Breast epithelium (tissue), 3 donors: ENCODE results near the gene PNMA5.

Experiments used
- POLR2A ChIP-seq: fragments of 450-650 bp; IDR thresholded peaks from one replicate; pipeline ENCODE4 v1.6.1; 2016; ENCODE audit warnings: antibody characterized with exemption, mild to moderate bottlenecking, moderate library complexity
- TF ChIP-seq, protein P1 (sequence below), 3 donors: fragments of 450-650 bp; IDR thresholded peaks; one replicate each; pipeline ENCODE4 v1.5.1; 2016 to 2017; ENCODE audit warnings: antibody characterized with exemption in 3 of 3, mild to moderate bottlenecking in 3 of 3, moderate library complexity in 3 of 3

DNA sequence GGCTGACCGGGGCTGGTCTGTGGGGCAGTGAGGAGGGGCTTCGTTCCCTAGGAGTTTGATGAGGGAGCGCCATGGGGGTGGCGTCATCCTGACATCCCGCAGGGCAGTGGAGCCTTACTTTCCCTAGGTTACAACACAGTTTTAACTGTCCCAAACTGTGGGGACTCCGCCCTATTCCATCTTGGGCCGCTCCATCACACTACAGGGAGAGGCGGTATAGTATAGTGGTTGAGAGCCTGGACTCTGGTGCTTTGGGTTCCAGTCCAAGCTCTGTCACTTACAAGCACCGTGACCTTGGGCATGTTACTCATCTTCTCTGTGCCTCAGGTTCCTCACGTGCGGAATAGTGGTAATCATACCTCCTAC, 51.9 kb downstream of the PNMA5 start:
- TF ChIP-seq, protein P1, sequence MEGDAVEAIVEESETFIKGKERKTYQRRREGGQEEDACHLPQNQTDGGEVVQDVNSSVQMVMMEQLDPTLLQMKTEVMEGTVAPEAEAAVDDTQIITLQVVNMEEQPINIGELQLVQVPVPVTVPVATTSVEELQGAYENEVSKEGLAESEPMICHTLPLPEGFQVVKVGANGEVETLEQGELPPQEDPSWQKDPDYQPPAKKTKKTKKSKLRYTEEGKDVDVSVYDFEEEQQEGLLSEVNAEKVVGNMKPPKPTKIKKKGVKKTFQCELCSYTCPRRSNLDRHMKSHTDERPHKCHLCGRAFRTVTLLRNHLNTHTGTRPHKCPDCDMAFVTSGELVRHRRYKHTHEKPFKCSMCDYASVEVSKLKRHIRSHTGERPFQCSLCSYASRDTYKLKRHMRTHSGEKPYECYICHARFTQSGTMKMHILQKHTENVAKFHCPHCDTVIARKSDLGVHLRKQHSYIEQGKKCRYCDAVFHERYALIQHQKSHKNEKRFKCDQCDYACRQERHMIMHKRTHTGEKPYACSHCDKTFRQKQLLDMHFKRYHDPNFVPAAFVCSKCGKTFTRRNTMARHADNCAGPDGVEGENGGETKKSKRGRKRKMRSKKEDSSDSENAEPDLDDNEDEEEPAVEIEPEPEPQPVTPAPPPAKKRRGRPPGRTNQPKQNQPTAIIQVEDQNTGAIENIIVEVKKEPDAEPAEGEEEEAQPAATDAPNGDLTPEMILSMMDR (IDR thresholded peaks at IDR 0.05) = no peak
- no peak for TF ChIP-seq POLR2A
